ENCODE results near the gene MTRFR.
A peak's percentile ranks its signal among the peaks of the same experiment; 100 is the strongest.

MTRFR gene

GRCh38 chr12:123223241-123223668 is 10.0 kb upstream of the MTRFR start:
- no peaks in the 10 kb centered on the region for H3K27me3 ChIP-seq
- no peak for DNase-seq
- no peak overlapping the region for H3K27ac ChIP-seq
- TF ChIP-seq CTCF (IDR thresholded peaks at IDR 0.05) = no peak
- peaks cover under 1 to 29% (median 21%) of the 10 kb centered on the region in 3 donors for H3K36me3 ChIP-seq
- no peak overlapping the region for H3K4me3 ChIP-seq
- H3K4me1 ChIP-seq = no peaks in the 10 kb centered on the region
- intact Hi-C loops (cut with DNase I; ENCODE audit: low total_unique reads) = no loop called here
- no peaks in the 10 kb centered on the region for H3K9me3 ChIP-seq

- Histone ChIP-seq H3K4me3 (no peak overlapping the region), H3K36me3 (peaks cover 0 to 24% (median 21%) of the 10 kb centered on the region in 3 donors), H3K9me3 (no peaks in the 10 kb centered on the region), H3K4me1 (no peaks in the 10 kb centered on the region), H3K27me3 (no peaks in the 10 kb centered on the region), H3K27ac (no peak overlapping the region)
- no peak for TF ChIP-seq CTCF (IDR thresholded peaks at IDR 0.05)
- intact Hi-C loops (cut with DNase I; ENCODE audit: low total_unique reads) = no loop called here
- no peak for DNase-seq
Measured at GRCh38 chr12:123225443-123225842, 7.8 kb upstream of the MTRFR start.

GRCh38 chr12:123227581-123228258 is 5.5 kb upstream of the MTRFR start:
- no peak for DNase-seq
- no peak overlapping the region for H3K27ac ChIP-seq
- H3K27me3 ChIP-seq = no peaks in the 10 kb centered on the region
- H3K4me3 ChIP-seq = no peak overlapping the region
- TF ChIP-seq CTCF (IDR thresholded peaks at IDR 0.05) = no peak
- peaks cover 0 to 4% (median 1%) of the 10 kb centered on the region in 3 donors for H3K36me3 ChIP-seq
- intact Hi-C loops (cut with DNase I; ENCODE audit: low total_unique reads) = no loop called here
- peaks cover 0 to 11% (median 2%) of the 10 kb centered on the region in 4 donors for H3K4me1 ChIP-seq
- no peaks in the 10 kb centered on the region for H3K9me3 ChIP-seq

GRCh38 chr12:123229051-123229450 is 4.2 kb upstream of the MTRFR start:
- Histone ChIP-seq H3K4me1 (peaks cover 0 to 14% (median 4%) of the 10 kb centered on the region in 4 donors), H3K9me3 (no peaks in the 10 kb centered on the region), H3K36me3 (peaks cover 0 to 4% (median 0%) of the 10 kb centered on the region in 3 donors), H3K27ac (no peak overlapping the region), H3K27me3 (peaks cover 0 to 4% of the 10 kb centered on the region in 2 donors), H3K4me3 (no peak overlapping the region)
- TF ChIP-seq CTCF (IDR thresholded peaks at IDR 0.05) = no peak
- no peak for DNase-seq
- intact Hi-C loops (cut with DNase I; ENCODE audit: low total_unique reads) = no loop called here

DNA sequence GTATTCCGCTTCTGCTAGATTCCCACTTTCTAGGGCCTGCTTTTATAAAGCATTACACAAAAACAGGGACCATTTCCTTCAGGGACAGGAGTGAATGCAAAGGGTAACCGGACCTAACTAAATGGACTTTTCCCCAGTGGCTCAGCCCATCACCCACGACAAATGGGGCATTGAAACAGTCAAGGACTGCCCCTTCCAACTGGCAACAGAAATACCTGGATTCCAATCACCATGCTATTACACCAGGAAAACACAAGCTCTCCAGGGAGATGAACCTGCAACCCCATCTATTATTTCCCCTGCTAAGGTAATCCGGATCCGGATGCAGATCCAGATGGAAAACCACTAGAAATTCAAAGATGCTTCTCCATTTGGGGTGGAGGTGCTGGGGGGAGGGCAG is 1.3 kb upstream of the MTRFR start:
- intact Hi-C loops (cut with DNase I; ENCODE audit: low total_unique reads) = loop anchor here (2.0 to 10.0 kb wide), 3 partner anchors 77 to 265 kb away; partner anchors contain the start of genes ABCB9 and PITPNM2
- peaks cover 0 to 4% of the 10 kb centered on the region in 2 donors for H3K27me3 ChIP-seq
- H3K4me3 ChIP-seq = peak overlapping the region; percentile 81 to 89
- TF ChIP-seq CTCF (IDR thresholded peaks at IDR 0.05) = no peak
- DNase-seq = no peak
- no peaks in the 10 kb centered on the region for H3K36me3 ChIP-seq
- H3K4me1 ChIP-seq = peaks cover 0 to 36% (median 20%) of the 10 kb centered on the region in 4 donors
- no peaks in the 10 kb centered on the region for H3K9me3 ChIP-seq
- H3K27ac ChIP-seq = peak overlapping the region; percentile 90 to 95
